HCT116 (cell line): ENCODE measurements around the gene DUSP28. TPM values are rescaled to one million over a fixed set of nuclear protein-coding genes. Genes with fewer than 3 reads are reported as not detected.
A peak's percentile ranks its signal among the peaks of the same experiment; 100 is the strongest.

Source experiments
- ATAC-seq: fragments of 200-7000 bp; cut with Tn5 transposase; 2 replicates; pipeline ENCODE4 v1.9.1; 2020; ENCODE audit warnings: mild to moderate bottlenecking, moderate library complexity
- BruUV-seq: library from RNA; stranded (reverse); fragments of 400-500 nt; replicated peaks from 2 replicates; lab custom pipeline; 2021; lab: Mats Ljungman, UMichigan
- CTCF ChIA-PET: fragments of 300-600 bp; sonication (Branson Sonifier 250); formaldehyde crosslinking; loops from one replicate; lab custom pipeline; 2021; ENCODE audit warnings: antibody characterized with exemption; lab: Charles Lee
- POLR2A ChIA-PET: fragments of 300-600, 350-600 bp; sonication (Branson Sonifier 250); formaldehyde crosslinking; loops from one replicate; lab custom pipeline; 2021; ENCODE audit warnings: antibody characterized with exemption; lab: Charles Lee
- RAD21 ChIA-PET, 2 experiments: fragments of 300-600 bp; sonication (Branson Sonifier 250); formaldehyde crosslinking; loops; one replicate each; lab custom pipeline; 2023; ENCODE audit warnings: low total read pairs in 2 of 2; ENCODE audit not compliant: uncharacterized antibody in 2 of 2, unreplicated experiment in 2 of 2, low non-redundant PET in 1 of 2; lab: Charles Lee
- DNase-seq: peaks from one replicate; pipeline ENCODE4 v3.0.0-alpha.2; 2010; ENCODE audit warnings: low read depth, low spot score
- H2AFZ ChIP-seq: fragments of 200-600 bp; shearing (Covaris generic), sonication (generic); 2 replicates; pipeline ENCODE4 v1.6.1; 2017; ENCODE audit warnings: low read depth, mixed run types, mixed read lengths, antibody characterized with exemption, low read length; ENCODE audit not compliant: poor library complexity, severe bottlenecking
- H3K27ac ChIP-seq: 2 replicates; pipeline ENCODE4 v1.5.1; 2012; ENCODE audit warnings: low read depth, low read length
- H3K27me3 ChIP-seq: fragments of 200-600 bp; sonication (generic); 2 replicates; pipeline ENCODE4 v1.6.1; 2016; ENCODE audit warnings: mixed run types, low read length, mixed read lengths; ENCODE audit not compliant: insufficient read depth
- H3K36me3 ChIP-seq, 2 experiments: fragments of 200-500 bp in 1 of 2; fragments of 200-600 bp in 1 of 2; sonication (Bioruptor generic) in 1 of 2; sonication (generic) in 1 of 2; 2 replicates each; pipeline versions ENCODE4 v1.5.1 to v1.6.1; 2014 to 2016; ENCODE audit warnings: low read length in 2 of 2, inconsistent platforms in 1 of 2, mixed read lengths in 1 of 2, mixed run types in 1 of 2; ENCODE audit not compliant: insufficient read depth in 2 of 2, control insufficient read depth in 1 of 2
- H3K4me1 ChIP-seq, 2 experiments: fragments of 200-600 bp in 1 of 2; sonication (generic) in 1 of 2; 2 replicates each; pipeline versions ENCODE4 v1.5.1 to v1.6.1; 2012 to 2017; ENCODE audit warnings: low read length in 2 of 2, inconsistent platforms in 1 of 2, mild to moderate bottlenecking in 1 of 2, mixed read lengths in 1 of 2, mixed run types in 1 of 2, moderate library complexity in 1 of 2; ENCODE audit not compliant: insufficient read depth in 2 of 2, control insufficient read depth in 1 of 2
- H3K4me2 ChIP-seq: fragments of 200-600 bp; sonication (generic); 2 replicates; pipeline ENCODE4 v1.6.1; 2017; ENCODE audit warnings: mixed run types, low read length, mixed read lengths
- H3K4me3 ChIP-seq, 2 experiments: fragments of 200-600 bp in 1 of 2; sonication (generic) in 1 of 2; replicated peaks in 1 of 2; 2 replicates each; pipeline ENCODE4 v1.5.1; 2011 to 2016; ENCODE audit warnings: low read length in 2 of 2, control low read depth in 1 of 2, low read depth in 1 of 2, mild to moderate bottlenecking in 1 of 2, mixed read lengths in 1 of 2, mixed run types in 1 of 2
- H3K79me2 ChIP-seq: fragments of 200-600 bp; sonication (generic); 2 replicates; pipeline ENCODE4 v1.6.1; 2017; ENCODE audit warnings: mild to moderate bottlenecking, mixed run types, low read length, moderate library complexity, mixed read lengths; ENCODE audit not compliant: insufficient read depth
- H3K9ac ChIP-seq: fragments of 200-600 bp; sonication (generic); 2 replicates; pipeline ENCODE4 v1.6.1; 2016; ENCODE audit warnings: low read length, mixed read lengths
- H3K9me2 ChIP-seq: fragments of 200-600 bp; sonication (generic), shearing (Covaris generic); 2 replicates; pipeline ENCODE4 v1.6.1; 2017; ENCODE audit warnings: mixed run types, mild to moderate bottlenecking, moderate library complexity; ENCODE audit not compliant: insufficient read depth
- H3K9me3 ChIP-seq, 2 experiments: fragments of 200-500 bp in 1 of 2; fragments of 200-600 bp in 1 of 2; sonication (Bioruptor generic) in 1 of 2; sonication (generic) in 1 of 2; 2 replicates each; pipeline ENCODE4 v1.6.1; 2014 to 2017; ENCODE audit warnings: low read length in 2 of 2, mixed read lengths in 2 of 2, inconsistent platforms in 1 of 2, low read depth in 1 of 2, mild to moderate bottlenecking in 1 of 2, mixed run types in 1 of 2, moderate library complexity in 1 of 2; ENCODE audit not compliant: control insufficient read depth in 1 of 2, insufficient read depth in 1 of 2
- H4K20me1 ChIP-seq: fragments of 200-600 bp; sonication (generic), shearing (Covaris generic); 2 replicates; pipeline ENCODE4 v1.6.1; 2017; ENCODE audit warnings: mixed run types, mild to moderate bottlenecking, moderate library complexity; ENCODE audit not compliant: insufficient read depth
- SIN3A ChIP-seq: IDR thresholded peaks from 2 replicates; pipeline ENCODE4 v1.6.1; 2012; ENCODE audit warnings: low read depth
- intact Hi-C: fragments of 100-400 bp; cut with micrococcal nuclease; formaldehyde crosslinking; loops from 2 replicates; pipeline ENCODE4 v1.10.0; 2022
- total RNA-seq: library from RNA; stranded (reverse); gene quantifications from one replicate; pipeline ENCODE4 v1.2.1, GENCODE V29; 2021; ENCODE audit not compliant: unreplicated experiment
- TF ChIP-seq, protein P1 (sequence below), 3 experiments: fragments of 200-600 bp in 1 of 3; sonication (generic) in 1 of 3; IDR thresholded peaks in 2 of 3; conservative IDR thresholded peaks in 1 of 3; 2 replicates each; pipeline ENCODE4 v1.5.1; 2012 to 2017; ENCODE audit warnings: low read depth in 2 of 3, low read length in 2 of 3, antibody characterized with exemption in 1 of 3, borderline replicate concordance in 1 of 3, control low read depth in 1 of 3, mild to moderate bottlenecking in 1 of 3, mixed read lengths in 1 of 3, mixed run types in 1 of 3, moderate library complexity in 1 of 3; ENCODE audit not compliant: insufficient read depth in 1 of 3

DUSP28 gene
- total RNA-seq, 1 experiment from 2014 or later = 5.6 TPM

GRCh38 chr2:240556553-240557100 lies 3.5 kb upstream of the DUSP28 start:
- RAD21 ChIA-PET = interaction anchor here in 1 of 2 experiments (1.5 kb wide), 1 partner anchor 9 kb away, joined by 4 read pairs; no protein-coding TSS in a partner anchor

More at GRCh38 chr2:240556553-240557100, 3.5 kb upstream of the DUSP28 start:
- Histone ChIP-seq H3K4me1 (peaks cover 9 to 22% of the 10 kb centered on the region in 2 experiments), H3K9ac (no peak overlapping the region), H4K20me1 (no peaks in the 10 kb centered on the region), H3K27me3 (no peaks in the 10 kb centered on the region), H3K4me2 (no peak overlapping the region), H3K4me3 (no peak overlapping the region), H3K79me2 (peaks cover 61% of the 10 kb centered on the region), H2AFZ (no peak overlapping the region), H3K9me3 (no peaks in the 10 kb centered on the region), H3K27ac (no peak overlapping the region), H3K9me2 (no peaks in the 10 kb centered on the region), H3K36me3 (0 out of 4 replicates have a peak, but pooled peaks cover 0 to 2% of the 10 kb centered on the region in 2 experiments)
- POLR2A ChIA-PET = interaction anchor here (1.4 kb wide), 1 partner anchor 9 kb away, joined by 4 read pairs; no protein-coding TSS in a partner anchor
- DNase-seq (no peak), ATAC-seq (0 out of 2 replicates have a peak, but pooled peaks have one; percentile 15)
- no peak for TF ChIP-seq SIN3A
- TF ChIP-seq, protein P1, sequence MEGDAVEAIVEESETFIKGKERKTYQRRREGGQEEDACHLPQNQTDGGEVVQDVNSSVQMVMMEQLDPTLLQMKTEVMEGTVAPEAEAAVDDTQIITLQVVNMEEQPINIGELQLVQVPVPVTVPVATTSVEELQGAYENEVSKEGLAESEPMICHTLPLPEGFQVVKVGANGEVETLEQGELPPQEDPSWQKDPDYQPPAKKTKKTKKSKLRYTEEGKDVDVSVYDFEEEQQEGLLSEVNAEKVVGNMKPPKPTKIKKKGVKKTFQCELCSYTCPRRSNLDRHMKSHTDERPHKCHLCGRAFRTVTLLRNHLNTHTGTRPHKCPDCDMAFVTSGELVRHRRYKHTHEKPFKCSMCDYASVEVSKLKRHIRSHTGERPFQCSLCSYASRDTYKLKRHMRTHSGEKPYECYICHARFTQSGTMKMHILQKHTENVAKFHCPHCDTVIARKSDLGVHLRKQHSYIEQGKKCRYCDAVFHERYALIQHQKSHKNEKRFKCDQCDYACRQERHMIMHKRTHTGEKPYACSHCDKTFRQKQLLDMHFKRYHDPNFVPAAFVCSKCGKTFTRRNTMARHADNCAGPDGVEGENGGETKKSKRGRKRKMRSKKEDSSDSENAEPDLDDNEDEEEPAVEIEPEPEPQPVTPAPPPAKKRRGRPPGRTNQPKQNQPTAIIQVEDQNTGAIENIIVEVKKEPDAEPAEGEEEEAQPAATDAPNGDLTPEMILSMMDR (IDR thresholded peaks at IDR 0.05 in 2 of 3, conservative IDR thresholded peaks at IDR 0.05 in 1 of 3; ENCODE audit: borderline replicate concordance in 1 of 3, insufficient read depth in 1 of 3, low read depth in 2 of 3, low read length in 2 of 3) = peak in 2 of 3 experiments; percentile 61; a peak in 4 of 6 replicates
- no TSS peak for BruUV-seq
- CTCF ChIA-PET = interaction anchor here (0.7 to 1.0 kb wide), 2 partner anchors 9 to 23 kb away, joined by 3 to 6 read pairs; no protein-coding TSS in a partner anchor
- intact Hi-C loops = no loop called here
